ENCODE results near the gene GALNTL6. TPM values are rescaled to one million over a fixed set of nuclear protein-coding genes. Genes with fewer than 3 reads are reported as not detected.

GALNTL6 gene
- total and polyA plus RNA-seq, 2 donors (not counting 1 experiment from before 2014, with no cell fraction given), result 0.99 to 1.1 TPM

GRCh38 chr4:172751550-172751949 lies 938.3 kb downstream of the GALNTL6 start:
- H3K4me1 Mint-ChIP-seq, result no peaks in the 10 kb centered on the region
- CTCF ChIA-PET, result no interaction called here
- no peak for TF ChIP-seq EZH2 (IDR thresholded peaks at IDR 0.05; ENCODE audit: borderline replicate concordance, insufficient read depth, low read depth, low read length, poor library complexity, severe bottlenecking)
- TF ChIP-seq CTCF (IDR thresholded peaks at IDR 0.05), result no peak
- Histone ChIP-seq H3K9me3 (ENCODE audit: control extremely low read depth in 1 of 3, control insufficient read depth in 2 of 3, insufficient read depth in 1 of 3, low read length in 2 of 3) (no peaks in the 10 kb centered on the region), H3K4me3 (ENCODE audit: control extremely low read depth in 1 of 5, extremely low read depth in 1 of 5, insufficient read depth in 1 of 5, low read depth in 2 of 5, low read length in 4 of 5) (no peak overlapping the region), H3K4me2 (replicated peaks; ENCODE audit: low read depth, low read length, poor library complexity, severe bottlenecking) (no peak overlapping the region), H3K27me3 (replicated peaks in 1 of 4; ENCODE audit: control extremely low read depth in 1 of 4, control insufficient read depth in 3 of 4, insufficient read depth in 4 of 4, low read length in 3 of 4) (no peaks in the 10 kb centered on the region), H2AFZ (ENCODE audit: insufficient read depth, low read depth, low read length, poor library complexity, severe bottlenecking) (no peak overlapping the region), H3K9ac (ENCODE audit: low read length) (no peak overlapping the region), H3K79me2 (ENCODE audit: control insufficient read depth, insufficient read depth, low read length) (no peaks in the 10 kb centered on the region), H3K27ac (ENCODE audit: low read length in 2 of 2) (no peak overlapping the region), H3K36me3 (replicated peaks in 1 of 2; ENCODE audit: control extremely low read depth in 1 of 2, control insufficient read depth in 1 of 2, extremely low read depth in 1 of 2, insufficient read depth in 2 of 2, low read length in 1 of 2) (no peaks in the 10 kb centered on the region), H3K4me1 (ENCODE audit: control insufficient read depth in 2 of 2, insufficient read depth in 2 of 2, low read length in 2 of 2) (no peaks in the 10 kb centered on the region), H4K20me1 (ENCODE audit: control insufficient read depth, insufficient read depth, low read length, poor library complexity, severe bottlenecking) (no peaks in the 10 kb centered on the region)
- H3K4me3 Mint-ChIP-seq, result no peak overlapping the region
- no peaks in the 10 kb centered on the region for H3K9me3 Mint-ChIP-seq (ENCODE audit: insufficient read depth)
- ATAC-seq (ENCODE audit: low read depth) (no peak), DNase-seq (no peak)
- WGBS (ENCODE audit: insufficient coverage), result 67% methylated on average over 1 of the region's 2 CpGs
- intact Hi-C loops (cut with micrococcal nuclease), result no loop called here
- POLR2A ChIA-PET, result no interaction called here
- no peaks in the 10 kb centered on the region for H3K27me3 Mint-ChIP-seq
- H3K27ac Mint-ChIP-seq, result no peak overlapping the region

- Histone ChIP-seq H3K4me3 (ENCODE audit: control extremely low read depth in 1 of 5, extremely low read depth in 1 of 5, insufficient read depth in 1 of 5, low read depth in 2 of 5, low read length in 4 of 5) (no peak overlapping the region), H3K4me1 (ENCODE audit: control insufficient read depth in 2 of 2, insufficient read depth in 2 of 2, low read length in 2 of 2) (no peaks in the 10 kb centered on the region)
- H3K27ac Mint-ChIP-seq, result no peak overlapping the region
Observed at GRCh38 chr4:172758586-172759340, 945.6 kb downstream of the GALNTL6 start.

More at GRCh38 chr4:172758586-172759340, 945.6 kb downstream of the GALNTL6 start:
- Mint-ChIP-seq H3K27me3 (no peaks in the 10 kb centered on the region), H3K4me1 (no peaks in the 10 kb centered on the region), H3K4me3 (no peak overlapping the region), H3K9me3 (ENCODE audit: insufficient read depth) (no peaks in the 10 kb centered on the region)
- TF ChIP-seq EZH2 (IDR thresholded peaks at IDR 0.05; ENCODE audit: borderline replicate concordance, insufficient read depth, low read depth, low read length, poor library complexity, severe bottlenecking), result no peak
- no peak for TF ChIP-seq CTCF (IDR thresholded peaks at IDR 0.05)
- Histone ChIP-seq H2AFZ (ENCODE audit: insufficient read depth, low read depth, low read length, poor library complexity, severe bottlenecking) (no peak overlapping the region), H3K79me2 (ENCODE audit: control insufficient read depth, insufficient read depth, low read length) (no peaks in the 10 kb centered on the region), H3K9me3 (ENCODE audit: control extremely low read depth in 1 of 3, control insufficient read depth in 2 of 3, insufficient read depth in 1 of 3, low read length in 2 of 3) (peaks cover 0 to 1% (median 0%) of the 10 kb centered on the region in 3 donors), H3K27ac (ENCODE audit: low read length in 2 of 2) (no peak overlapping the region), H3K4me2 (replicated peaks; ENCODE audit: low read depth, low read length, poor library complexity, severe bottlenecking) (no peak overlapping the region), H3K9ac (ENCODE audit: low read length) (no peak overlapping the region), H3K27me3 (replicated peaks in 1 of 4; ENCODE audit: control extremely low read depth in 1 of 4, control insufficient read depth in 3 of 4, insufficient read depth in 4 of 4, low read length in 3 of 4) (no peaks in the 10 kb centered on the region), H3K36me3 (replicated peaks in 1 of 2; ENCODE audit: control extremely low read depth in 1 of 2, control insufficient read depth in 1 of 2, extremely low read depth in 1 of 2, insufficient read depth in 2 of 2, low read length in 1 of 2) (no peaks in the 10 kb centered on the region), H4K20me1 (ENCODE audit: control insufficient read depth, insufficient read depth, low read length, poor library complexity, severe bottlenecking) (no peaks in the 10 kb centered on the region)
- DNase-seq, result no peak
- POLR2A ChIA-PET, result no interaction called here
- ATAC-seq (ENCODE audit: low read depth), result no peak
- CTCF ChIA-PET, result no interaction called here
- WGBS (ENCODE audit: insufficient coverage), result no CpG with 5 or more reads among the region's 2 CpGs
- intact Hi-C loops (cut with micrococcal nuclease), result no loop called here
